ENCODE results near the gene HSPA1A. TPM values are rescaled to one million over a fixed set of nuclear protein-coding genes. Genes with fewer than 3 reads are reported as not detected.
A peak's percentile ranks its signal among the peaks of the same experiment; 100 is the strongest.
"Not testable (repeated sequence)": the region's sequence is repeated elsewhere in the genome, so short reads cannot be mapped to it uniquely, and the experiment has no call there.

Gene HSPA1A
- polyA plus RNA-seq, 3 donors, result 84.4 to 121 (median 116) TPM

DNA sequence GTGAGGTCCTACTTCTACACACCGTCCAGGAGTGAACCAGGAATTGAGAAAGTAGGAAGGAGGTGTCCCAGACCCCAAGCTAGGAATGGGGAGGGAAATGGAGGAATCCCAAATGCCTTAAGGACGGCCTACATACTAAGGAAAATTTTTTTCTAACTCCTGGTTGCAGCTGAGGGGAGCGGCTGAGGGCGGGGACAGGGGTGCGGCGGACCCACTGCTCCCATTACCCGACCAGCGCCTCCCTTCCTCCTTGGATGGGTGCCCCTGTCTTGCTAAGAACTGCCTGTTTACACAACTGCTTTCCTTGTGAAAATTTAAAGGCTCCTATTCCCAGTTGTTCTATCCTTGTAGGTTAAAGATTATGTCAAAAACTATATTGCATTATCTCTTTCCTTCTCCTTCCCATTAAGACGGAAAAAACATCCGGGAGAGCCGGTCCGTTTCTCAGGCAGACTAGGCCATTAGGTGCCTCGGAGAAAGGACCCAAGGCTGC, 11.5 kb downstream of the HSPA1A start:
- DNase-seq (ENCODE audit: extremely low read depth in 1 of 11, low read depth in 9 of 11, low spot score in 4 of 11), result peak in 2 of 11 donors; percentile 64 to 70

DNA sequence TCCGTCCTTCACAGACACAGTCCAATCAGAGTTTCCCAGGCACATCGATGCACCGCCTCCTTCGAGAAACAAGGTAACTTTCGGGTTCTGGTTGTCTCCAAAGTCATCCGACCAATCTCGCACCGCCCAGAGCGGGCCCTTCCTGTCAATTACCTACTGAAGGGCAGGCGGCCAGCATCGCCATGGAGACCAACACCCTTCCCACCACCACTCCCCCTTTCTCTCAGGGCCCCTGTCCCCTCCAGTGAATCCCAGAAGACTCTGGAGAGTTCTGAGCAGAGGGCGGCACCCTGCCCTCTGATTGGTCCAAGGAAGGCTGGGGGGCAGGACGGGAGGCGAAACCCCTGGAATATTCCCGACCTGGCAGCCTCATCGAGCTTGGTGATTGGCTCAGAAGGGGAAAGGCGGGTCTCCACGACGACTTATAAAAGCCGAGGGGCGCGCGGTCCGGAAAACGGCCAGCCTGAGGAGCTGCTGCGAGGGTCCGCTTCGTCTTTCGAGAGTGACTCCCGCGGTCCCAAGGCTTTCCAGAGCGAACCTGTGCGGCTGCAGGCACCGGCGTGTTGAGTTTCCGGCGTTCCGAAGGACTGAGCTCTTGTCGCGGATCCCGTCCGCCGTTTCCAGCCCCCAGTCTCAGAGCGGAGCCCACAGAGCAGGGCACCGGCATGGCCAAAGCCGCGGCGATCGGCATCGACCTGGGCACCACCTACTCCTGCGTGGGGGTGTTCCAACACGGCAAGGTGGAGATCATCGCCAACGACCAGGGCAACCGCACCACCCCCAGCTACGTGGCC, 12.1 kb downstream of the HSPA1A start, which contains the start of gene HSPA1B:
Gene HSPA1B (plus strand): TSS at position 453 of the 794 bp plus-strand sequence. CDS start 213 bp downstream, at position 666.
- DNase-seq (ENCODE audit: extremely low read depth in 1 of 11, low read depth in 9 of 11, low spot score in 4 of 11), result peak; percentile 82 to 100 (median 98)

DNA sequence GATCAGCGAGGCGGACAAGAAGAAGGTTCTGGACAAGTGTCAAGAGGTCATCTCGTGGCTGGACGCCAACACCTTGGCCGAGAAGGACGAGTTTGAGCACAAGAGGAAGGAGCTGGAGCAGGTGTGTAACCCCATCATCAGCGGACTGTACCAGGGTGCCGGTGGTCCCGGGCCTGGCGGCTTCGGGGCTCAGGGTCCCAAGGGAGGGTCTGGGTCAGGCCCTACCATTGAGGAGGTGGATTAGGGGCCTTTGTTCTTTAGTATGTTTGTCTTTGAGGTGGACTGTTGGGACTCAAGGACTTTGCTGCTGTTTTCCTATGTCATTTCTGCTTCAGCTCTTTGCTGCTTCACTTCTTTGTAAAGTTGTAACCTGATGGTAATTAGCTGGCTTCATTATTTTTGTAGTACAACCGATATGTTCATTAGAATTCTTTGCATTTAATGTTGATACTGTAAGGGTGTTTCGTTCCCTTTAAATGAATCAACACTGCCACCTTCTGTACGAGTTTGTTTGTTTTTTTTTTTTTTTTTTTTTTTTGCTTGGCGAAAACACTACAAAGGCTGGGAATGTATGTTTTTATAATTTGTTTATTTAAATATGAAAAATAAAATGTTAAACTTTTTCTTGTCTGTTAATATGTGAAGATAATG, 14.4 kb downstream of the HSPA1A start:
- DNase-seq (ENCODE audit: extremely low read depth in 1 of 11, low read depth in 9 of 11, low spot score in 4 of 11), result peak in 2 of 11 donors; percentile 64

DNA sequence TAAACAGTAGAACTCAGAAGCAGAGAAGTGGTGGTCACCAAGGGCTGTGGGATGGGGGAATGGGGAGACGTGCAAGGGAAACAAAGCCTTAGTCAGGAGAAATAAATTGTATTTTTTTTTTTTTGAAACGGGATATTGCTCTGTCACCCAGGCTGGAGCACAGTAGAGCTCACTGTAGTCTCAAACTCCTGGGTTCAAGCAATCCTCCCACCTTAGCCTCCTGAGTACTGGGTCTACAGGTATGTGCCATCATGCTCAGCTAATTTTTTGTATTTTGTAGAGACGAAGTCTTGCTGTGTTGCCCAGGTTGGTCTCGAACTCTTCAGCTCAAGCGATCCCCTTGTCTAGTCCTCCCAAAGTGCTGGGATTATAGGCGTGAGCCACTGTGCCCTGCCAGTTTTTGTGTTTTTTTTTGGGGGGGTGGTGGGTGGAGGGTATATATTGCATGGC, 15.6 kb downstream of the HSPA1A start:
- DNase-seq (ENCODE audit: extremely low read depth in 1 of 11, low read depth in 9 of 11, low spot score in 4 of 11), result no peak

DNA sequence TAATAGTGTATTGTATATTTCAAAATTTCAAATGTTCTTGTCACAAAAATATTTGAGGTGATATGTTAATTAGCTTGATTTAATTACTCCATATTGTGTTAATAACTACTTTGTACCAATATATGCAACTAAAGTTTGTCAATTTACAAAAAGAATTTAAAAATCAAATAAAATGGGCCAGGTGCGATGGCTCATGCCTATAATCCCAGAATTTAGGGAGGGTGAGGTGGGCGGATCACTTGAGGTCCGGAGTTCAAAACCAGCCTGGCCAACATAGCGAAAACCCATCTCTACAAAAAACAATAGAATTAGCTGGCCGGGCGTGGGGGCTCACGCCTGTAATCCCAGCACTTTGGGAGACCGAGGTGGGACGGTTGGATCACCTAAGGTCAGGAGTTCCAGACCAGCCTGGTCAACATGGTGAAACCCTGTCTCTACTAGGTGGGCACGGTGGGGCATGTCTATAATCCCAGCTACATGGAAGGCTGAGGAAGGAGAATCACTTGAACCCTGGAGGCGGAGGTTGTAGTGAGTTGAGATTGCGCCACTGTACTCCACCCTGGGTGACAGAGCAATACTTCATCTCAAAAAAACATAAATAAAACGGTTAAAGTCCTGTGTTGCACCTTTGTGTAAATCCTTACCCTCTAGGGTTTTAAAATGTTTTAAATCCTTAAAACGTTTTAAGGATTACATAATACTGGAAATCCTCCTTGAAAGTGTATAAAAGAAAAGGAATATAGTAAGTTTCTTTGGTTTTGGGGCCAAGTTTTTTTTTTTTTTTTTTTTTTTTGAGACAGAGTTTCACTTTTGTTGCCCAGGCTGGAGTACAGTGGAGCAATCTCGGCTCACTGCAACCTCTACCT, 16.2 kb downstream of the HSPA1A start:
- DNase-seq (ENCODE audit: extremely low read depth in 1 of 11, low read depth in 9 of 11, low spot score in 4 of 11), result no peak

DNA sequence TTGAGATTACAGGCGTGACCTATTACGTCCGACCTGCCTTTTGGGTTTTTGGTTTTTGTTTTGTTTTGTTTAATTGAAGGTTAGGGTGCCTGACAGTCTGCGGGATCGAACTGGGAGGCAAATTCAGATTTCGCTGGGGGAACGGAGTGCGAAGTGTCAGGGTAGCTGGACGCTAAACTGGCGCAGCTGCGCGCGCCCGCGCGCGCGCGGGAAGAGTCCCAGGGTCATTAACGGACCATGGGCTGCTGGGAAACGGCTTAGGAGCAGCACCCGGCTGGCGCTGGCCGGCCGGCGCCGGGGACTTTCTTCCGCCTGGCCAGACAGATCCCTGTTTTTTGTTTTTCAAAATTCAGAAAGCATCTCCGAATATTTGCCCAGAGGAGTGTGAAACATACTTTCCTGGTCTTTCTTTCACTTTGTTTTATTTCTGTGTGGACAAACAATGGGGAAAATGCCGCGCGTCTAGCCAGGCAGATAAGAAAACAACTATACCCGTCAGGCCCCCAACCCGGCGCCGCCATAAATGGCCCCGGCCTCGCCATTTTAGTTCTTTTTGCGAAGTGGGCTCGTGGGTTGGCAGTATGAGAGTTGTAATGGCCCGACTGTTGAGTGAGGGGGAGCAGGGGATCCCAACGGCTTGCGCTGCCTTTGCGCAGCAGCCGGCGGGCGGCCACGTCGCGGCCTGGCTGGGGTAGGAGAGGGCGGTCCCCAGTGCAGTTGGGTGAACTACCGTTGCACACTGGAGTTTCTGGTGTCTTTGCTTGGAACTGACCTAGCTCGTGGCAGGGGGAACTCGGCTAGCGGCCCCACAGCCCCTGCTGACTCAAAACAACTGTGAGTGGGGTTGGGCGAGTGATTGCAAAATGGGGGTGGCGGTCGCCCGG, 19.3 kb downstream of the HSPA1A start:
- DNase-seq (ENCODE audit: extremely low read depth in 1 of 11, low read depth in 9 of 11, low spot score in 4 of 11), result peak in 9 of 11 donors; percentile 82 to 92 (median 87)

DNA sequence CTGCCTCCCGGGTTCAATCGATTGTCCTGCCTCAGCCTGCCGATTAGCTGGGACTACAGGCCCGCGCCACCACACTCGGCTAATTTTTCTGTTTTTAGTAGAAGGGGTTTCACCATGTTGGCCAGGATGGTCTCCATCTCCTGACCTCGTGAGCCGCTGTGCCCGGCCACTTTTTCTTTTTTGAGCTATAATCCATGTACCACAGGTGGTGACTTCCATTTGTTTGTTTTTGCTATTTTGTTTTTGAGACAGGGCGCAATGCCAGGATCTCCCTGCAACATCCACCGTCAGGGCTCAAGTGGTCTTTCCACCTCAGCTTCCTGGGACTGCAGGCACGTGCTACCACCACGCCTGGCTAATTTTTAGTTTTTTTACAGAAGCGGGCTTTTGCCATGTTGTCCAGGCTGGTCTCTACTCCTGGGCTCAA, 20.7 kb downstream of the HSPA1A start:
- DNase-seq (ENCODE audit: extremely low read depth in 1 of 11, low read depth in 9 of 11, low spot score in 4 of 11), result no peak

DNA sequence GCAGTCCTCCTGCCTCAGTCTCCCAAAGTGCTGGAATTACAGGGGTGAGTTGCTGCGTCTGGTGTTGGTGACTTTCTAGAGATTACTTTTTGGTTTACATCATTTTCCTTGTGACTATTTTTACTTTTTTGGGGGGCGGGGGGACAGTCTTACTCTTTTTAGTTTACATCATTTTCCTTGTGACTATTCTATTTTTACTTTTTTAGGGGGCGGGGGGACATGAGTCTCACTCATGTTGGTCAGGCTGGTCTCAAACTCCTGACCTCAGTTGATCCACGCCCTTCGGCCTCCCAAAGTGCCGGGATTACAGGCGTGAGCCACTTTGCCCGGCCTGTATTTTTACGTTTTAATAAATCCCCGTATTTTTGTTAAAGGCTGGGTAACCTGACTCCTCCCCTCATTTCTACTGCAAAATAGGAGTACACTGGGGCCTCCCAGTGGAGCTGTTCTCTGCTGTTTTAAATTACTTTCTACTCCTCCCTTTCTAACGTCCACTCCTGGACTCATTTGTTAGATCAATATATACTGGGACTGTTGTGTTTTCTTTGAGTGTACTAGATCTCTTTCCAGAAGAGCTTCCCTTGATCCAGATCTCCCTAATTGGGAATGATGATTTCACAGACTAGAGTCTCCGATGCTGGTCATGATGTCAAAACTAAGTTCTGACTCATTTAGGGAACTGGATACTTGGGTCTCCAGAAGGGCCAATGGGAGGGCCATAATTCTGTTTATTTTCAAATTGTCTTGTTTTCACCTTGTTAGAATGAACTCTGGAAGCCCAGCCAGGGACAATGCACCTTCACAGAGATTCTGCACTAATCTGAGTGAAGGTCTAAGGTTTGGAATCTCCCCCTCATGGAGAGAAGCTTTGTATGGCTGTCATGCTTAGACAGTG, 21.4 kb downstream of the HSPA1A start:
- no peak for DNase-seq (ENCODE audit: extremely low read depth in 1 of 11, low read depth in 9 of 11, low spot score in 4 of 11)

DNA sequence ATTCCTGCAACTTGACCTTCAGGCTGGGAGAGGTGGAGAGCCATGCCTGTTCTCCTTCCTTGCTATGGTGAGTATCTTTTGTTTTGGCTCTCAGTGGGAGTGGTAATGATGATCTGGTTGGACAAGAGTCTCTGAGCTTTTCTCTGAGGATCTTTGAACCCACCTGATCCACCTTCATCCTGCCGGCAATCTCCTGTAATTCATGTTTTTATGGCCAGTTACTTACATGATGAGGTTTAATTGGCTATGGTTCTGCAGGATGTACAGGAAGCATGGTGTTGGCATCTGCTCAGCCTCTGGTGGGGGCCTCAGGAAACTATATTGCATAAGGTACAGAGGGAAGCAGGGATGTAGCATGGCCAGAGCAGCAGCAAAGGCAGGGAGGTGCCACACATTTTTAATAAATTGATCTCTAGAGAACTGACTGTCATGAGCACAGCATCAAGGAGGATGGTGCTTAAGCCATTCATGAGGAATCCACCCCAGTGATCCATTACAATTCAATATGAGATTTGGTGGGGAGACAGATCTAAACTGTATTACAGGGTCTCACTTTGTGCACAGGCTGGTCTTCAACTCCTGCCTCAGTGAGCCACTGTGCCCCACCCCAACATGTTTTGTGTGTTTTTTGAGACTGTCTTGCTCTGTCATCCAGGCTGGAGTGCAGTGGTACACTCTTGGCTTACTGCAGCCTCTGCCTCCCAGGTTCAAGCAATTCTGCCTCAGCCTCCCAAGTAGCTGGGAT, 22.2 kb downstream of the HSPA1A start:
- no peak for DNase-seq (ENCODE audit: extremely low read depth in 1 of 11, low read depth in 9 of 11, low spot score in 4 of 11)

DNA sequence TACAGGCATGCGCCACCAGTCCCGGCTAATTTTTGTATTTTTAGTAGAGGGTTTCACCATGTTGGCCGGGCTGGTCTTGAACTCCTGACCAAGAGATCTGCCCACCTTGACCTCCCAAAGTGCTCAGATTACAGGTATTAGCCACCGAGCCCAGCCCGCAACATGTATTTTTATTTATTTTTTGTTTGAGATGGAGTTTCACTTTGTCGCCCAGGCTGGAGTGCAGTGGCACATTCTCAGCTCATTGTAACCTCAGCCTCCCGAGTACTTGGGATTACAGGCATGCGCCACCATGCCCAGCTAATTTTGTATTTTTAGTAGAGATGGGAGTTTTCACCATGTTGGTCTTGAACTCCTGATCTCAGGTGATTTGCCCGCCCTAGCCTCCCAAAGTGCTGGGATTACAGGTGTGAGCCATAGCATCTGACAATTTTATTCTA, 22.8 kb downstream of the HSPA1A start:
- not testable (repeated sequence) for DNase-seq (ENCODE audit: extremely low read depth in 1 of 11, low read depth in 9 of 11, low spot score in 4 of 11)

DNA sequence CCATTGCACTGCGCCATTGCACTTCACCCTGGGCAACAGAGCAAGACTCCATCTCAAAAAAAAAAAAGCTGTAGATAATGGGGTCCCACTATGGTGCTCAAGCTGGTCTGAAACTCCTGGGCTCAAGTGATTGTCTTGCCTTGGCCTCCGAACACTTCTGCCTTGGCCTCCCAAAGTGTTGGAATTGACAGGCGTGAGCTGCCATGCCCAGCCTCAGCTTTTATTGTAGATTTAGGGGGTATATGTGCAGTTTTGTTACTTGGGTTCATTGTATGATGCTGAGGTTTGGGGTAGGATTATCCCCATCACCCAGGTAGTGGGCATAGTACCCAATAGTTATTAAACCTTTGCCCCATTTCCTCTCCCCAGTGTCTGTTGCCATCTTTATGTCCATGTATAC, 23.6 kb downstream of the HSPA1A start:
- DNase-seq (ENCODE audit: extremely low read depth in 1 of 11, low read depth in 9 of 11, low spot score in 4 of 11), result no peak

DNA sequence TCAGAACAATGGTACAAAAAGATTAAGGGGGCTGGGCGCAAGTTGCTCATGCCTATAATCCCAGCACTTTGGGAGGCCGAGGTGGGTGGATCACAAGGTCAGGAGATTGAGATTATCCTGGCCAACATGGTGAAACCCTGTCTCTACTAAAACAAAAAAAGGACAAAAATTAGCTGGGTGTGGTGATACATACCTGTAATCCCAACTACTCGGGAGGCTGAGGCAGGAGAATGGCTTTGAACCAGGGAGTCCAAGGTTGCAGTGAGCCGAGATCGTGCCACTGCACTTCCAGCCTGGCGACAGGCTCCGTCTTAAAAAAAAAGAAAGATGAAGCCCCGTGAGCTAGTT, 24.4 kb downstream of the HSPA1A start:
- DNase-seq (ENCODE audit: extremely low read depth in 1 of 11, low read depth in 9 of 11, low spot score in 4 of 11), result not testable (repeated sequence)

DNA sequence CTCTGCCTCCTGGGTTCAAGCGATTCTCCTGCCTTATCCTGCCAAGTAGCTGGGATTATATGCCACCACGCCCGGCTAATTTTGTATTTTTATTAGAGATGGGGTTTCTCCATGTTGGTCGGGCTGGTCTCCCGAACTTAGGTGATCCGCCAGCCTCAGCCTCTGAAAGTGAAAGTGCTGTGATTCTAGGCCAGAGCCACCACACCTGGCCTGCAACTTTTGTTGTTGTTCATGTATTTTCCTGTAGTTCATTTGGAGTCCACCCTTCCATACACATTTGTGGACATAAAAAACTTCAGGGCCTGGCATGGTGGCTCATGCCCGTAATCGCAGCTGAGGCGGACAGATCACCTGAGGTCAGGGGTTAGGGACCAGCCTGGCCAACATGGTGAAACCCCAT, 26.7 kb downstream of the HSPA1A start:
- no peak for DNase-seq (ENCODE audit: extremely low read depth in 1 of 11, low read depth in 9 of 11, low spot score in 4 of 11)

DNA sequence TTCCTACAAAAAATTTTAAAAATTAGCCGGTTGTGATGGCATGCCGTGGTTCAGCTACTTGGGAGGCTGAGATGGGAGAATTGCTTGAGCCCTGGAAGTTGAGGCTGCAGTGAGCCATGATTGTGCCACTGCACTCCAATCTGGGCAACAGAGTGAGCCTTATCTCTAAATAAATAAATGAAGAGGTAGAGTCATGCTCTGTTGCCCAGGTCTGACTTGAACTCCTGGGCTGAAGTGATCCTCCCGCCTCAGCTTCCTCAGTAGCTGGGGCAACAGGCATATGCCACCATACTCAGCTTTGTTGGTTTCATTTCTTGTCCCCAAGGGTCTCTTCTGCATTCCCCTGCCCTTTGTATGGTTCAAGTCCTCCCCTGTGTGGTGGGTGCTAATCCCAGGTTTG, 29.2 kb downstream of the HSPA1A start:
- DNase-seq (ENCODE audit: extremely low read depth in 1 of 11, low read depth in 9 of 11, low spot score in 4 of 11), result no peak

DNA sequence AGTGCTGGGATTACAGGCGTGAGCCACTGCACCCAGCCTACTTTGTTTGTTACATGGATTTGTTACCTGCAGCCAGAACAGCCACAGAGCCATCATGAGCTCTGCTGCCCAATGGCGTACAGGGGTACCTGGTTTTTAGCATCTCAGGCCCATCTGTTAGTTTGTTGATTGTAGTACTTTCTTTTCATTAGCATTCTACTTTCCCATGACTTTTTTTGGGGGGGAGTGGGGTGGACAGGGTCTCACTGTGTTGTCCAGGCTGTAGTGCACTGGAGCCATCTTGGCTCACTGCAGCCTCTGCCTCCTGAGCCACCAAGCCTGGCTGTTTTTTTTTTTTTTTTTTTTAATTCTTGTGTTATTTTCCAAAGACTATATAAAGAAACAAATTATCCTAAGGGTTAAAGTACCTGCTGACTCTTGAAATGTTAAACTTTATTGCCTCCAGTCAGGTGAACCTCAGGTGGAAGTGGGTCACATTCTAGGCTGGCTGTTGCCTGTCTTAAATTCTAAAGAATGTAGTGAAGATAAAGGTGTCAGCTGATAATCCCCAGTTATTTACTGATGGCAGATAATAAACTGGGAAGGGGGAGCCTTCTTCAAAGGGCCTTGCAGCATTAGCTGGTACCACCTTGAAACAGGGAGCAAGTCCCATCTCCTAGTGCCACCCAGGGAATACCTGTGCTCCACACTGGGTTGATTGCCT, 32.1 kb downstream of the HSPA1A start:
- no peak for DNase-seq (ENCODE audit: extremely low read depth in 1 of 11, low read depth in 9 of 11, low spot score in 4 of 11)
